GM19025 (cell line): ENCODE data around the gene CTDSP2.
A peak's percentile ranks its signal among the peaks of the same experiment; 100 is the strongest.
"Not testable (repeated sequence)": the region's sequence is repeated elsewhere in the genome, so short reads cannot be mapped to it uniquely, and the experiment has no call there.

ENCODE experiments used
- ATAC-seq: cut with Tn5 transposase; IDR thresholded peaks from one replicate; pipeline ENCODE4 v1.9.1; 2021; ENCODE audit warnings: mild to moderate bottlenecking, low read depth, moderate library complexity; ENCODE audit not compliant: unreplicated experiment

Gene CTDSP2

GRCh38 chr12:57846577-57847319 is at the start of gene CTDSP2:
Gene CTDSP2 (minus strand): TSS chr12:57846729. CDS start chr12:57846435, 294 bp downstream.
- peak; percentile 35 for ATAC-seq

- ATAC-seq = no peak
These were observed 49.5 kb upstream of the CTDSP2 start for GRCh38 chr12:57896115-57896433.

GRCh38 chr12:57895389-57896114 is 49.0 kb upstream of the CTDSP2 start:
- ATAC-seq = no peak

- ATAC-seq = no peak
These were observed 48.1 kb upstream of the CTDSP2 start for GRCh38 chr12:57894399-57895292.

GRCh38 chr12:57893431-57894353 is 47.2 kb upstream of the CTDSP2 start:
- no peak for ATAC-seq

GRCh38 chr12:57892232-57892972 is 45.9 kb upstream of the CTDSP2 start:
- ATAC-seq = no peak

- no peak for ATAC-seq
These were observed 45.2 kb upstream of the CTDSP2 start for GRCh38 chr12:57891542-57892228.

- no peak for ATAC-seq
These were observed 43.9 kb upstream of the CTDSP2 start for GRCh38 chr12:57890191-57891115.

GRCh38 chr12:57889500-57889989 is 43.0 kb upstream of the CTDSP2 start:
- no peak for ATAC-seq

GRCh38 chr12:57888409-57889157 is 42.1 kb upstream of the CTDSP2 start:
- ATAC-seq = no peak

GRCh38 chr12:57887631-57888408 is 41.3 kb upstream of the CTDSP2 start:
- ATAC-seq = no peak

- ATAC-seq = not testable (repeated sequence)
These were observed 40.4 kb upstream of the CTDSP2 start for GRCh38 chr12:57886964-57887363.

- no peak for ATAC-seq
These were observed 40.0 kb upstream of the CTDSP2 start for GRCh38 chr12:57886542-57886941.

- no peak for ATAC-seq
These were observed 38.7 kb upstream of the CTDSP2 start for GRCh38 chr12:57885207-57885606.

- no peak for ATAC-seq
These were observed 37.2 kb upstream of the CTDSP2 start for GRCh38 chr12:57883700-57884099.

GRCh38 chr12:57883057-57883456 is 36.5 kb upstream of the CTDSP2 start:
- ATAC-seq = no peak
